Germinal center (tissue), 1 donor: Measurements from ENCODE around the gene CRTAP.
"Not testable (repeated sequence)": the region's sequence is repeated elsewhere in the genome, so short reads cannot be mapped to it uniquely, and the experiment has no call there.

Experiments used
- DNase-seq: peaks from one replicate; pipeline ENCODE4 v3.0.0; 2012; ENCODE audit warnings: mixed read lengths, low spot score

The CRTAP gene

GRCh38 chr3:33113772-33114621 lies at the start of gene CRTAP:
TSS of gene CRTAP (plus strand) at chr3:33114014. CDS start at chr3:33114078, 64 bp downstream.
- peak; percentile 82 for DNase-seq

GRCh38 chr3:33064929-33065328 lies 48.9 kb upstream of the CRTAP start:
- DNase-seq = peak; percentile 19

- no peak for DNase-seq
Observed at GRCh38 chr3:33067484-33067883, 46.3 kb upstream of the CRTAP start.

GRCh38 chr3:33069862-33070261 lies 44.0 kb upstream of the CRTAP start:
- not testable (repeated sequence) for DNase-seq

GRCh38 chr3:33071181-33071580 lies 42.6 kb upstream of the CRTAP start:
- DNase-seq = no peak

GRCh38 chr3:33071946-33072345 lies 41.9 kb upstream of the CRTAP start:
- DNase-seq = no peak

- DNase-seq = peak; percentile 86
Observed at GRCh38 chr3:33074217-33075067, 39.4 kb upstream of the CRTAP start.

- DNase-seq = no peak
Observed at GRCh38 chr3:33075995-33076394, 37.8 kb upstream of the CRTAP start.

GRCh38 chr3:33076952-33077351 lies 36.9 kb upstream of the CRTAP start:
- DNase-seq = no peak

GRCh38 chr3:33077976-33078375 lies 35.8 kb upstream of the CRTAP start:
- no peak for DNase-seq

GRCh38 chr3:33079813-33080212 lies 34.0 kb upstream of the CRTAP start:
- not testable (repeated sequence) for DNase-seq

- DNase-seq = no peak
Observed at GRCh38 chr3:33081812-33082211, 32.0 kb upstream of the CRTAP start.

- no peak for DNase-seq
Observed at GRCh38 chr3:33083958-33084357, 29.9 kb upstream of the CRTAP start.

- no peak for DNase-seq
Observed at GRCh38 chr3:33088691-33089090, 25.1 kb upstream of the CRTAP start.

- DNase-seq = no peak
Observed at GRCh38 chr3:33089515-33089914, 24.3 kb upstream of the CRTAP start.

- DNase-seq = no peak
Observed at GRCh38 chr3:33091746-33092145, 22.1 kb upstream of the CRTAP start.

GRCh38 chr3:33092496-33093254 lies 21.1 kb upstream of the CRTAP start:
- no peak for DNase-seq

GRCh38 chr3:33093847-33094246 lies 20.0 kb upstream of the CRTAP start:
- no peak for DNase-seq

GRCh38 chr3:33095436-33095835 lies 18.4 kb upstream of the CRTAP start:
- no peak for DNase-seq

- peak; percentile 45 for DNase-seq
Observed at GRCh38 chr3:33096093-33096868, 17.5 kb upstream of the CRTAP start.

GRCh38 chr3:33099109-33099645 lies 14.6 kb upstream of the CRTAP start:
- no peak for DNase-seq
